GM12873 (cell line): Measurements from ENCODE around the gene ANKDD1A.

Experiments used
- CTCF ChIP-seq: IDR thresholded peaks from 2 replicates; pipeline ENCODE4 v1.5.1; 2012; ENCODE audit warnings: low read depth, mild to moderate bottlenecking, moderate library complexity, low read length, control low read depth; ENCODE audit not compliant: insufficient read depth; ENCODE audit errors: missing control alignments

The ANKDD1A gene

GRCh38 chr15:64904189-64904588 lies 7.5 kb upstream of the ANKDD1A start:
- no peak for TF ChIP-seq CTCF

GRCh38 chr15:64905119-64905831 lies 6.4 kb upstream of the ANKDD1A start:
- TF ChIP-seq CTCF = peak; percentile 84

GRCh38 chr15:64905941-64906340 lies 5.8 kb upstream of the ANKDD1A start:
- no peak for TF ChIP-seq CTCF

- no peak for TF ChIP-seq CTCF
Measured at GRCh38 chr15:64906402-64906801, 5.3 kb upstream of the ANKDD1A start.

- no peak for TF ChIP-seq CTCF
Measured at GRCh38 chr15:64907991-64908390, 3.7 kb upstream of the ANKDD1A start.

GRCh38 chr15:64909546-64909945 lies 2.2 kb upstream of the ANKDD1A start:
- no peak for TF ChIP-seq CTCF

- no peak for TF ChIP-seq CTCF
Measured at GRCh38 chr15:64912379-64913325, 950 bp downstream of the ANKDD1A start.
